KMS-11 (cell line): ENCODE data around the gene FOXD1.

Source experiments
- H2AFZ ChIP-seq: fragments of 200-600 bp; sonication (generic); 2 replicates; pipeline ENCODE4 v1.6.1; 2016; ENCODE audit warnings: antibody characterized with exemption, mixed run types, low read depth
- H3K27ac ChIP-seq: fragments of 200-600 bp; sonication (generic); 2 replicates; pipeline ENCODE4 v1.6.1; 2016; ENCODE audit warnings: mild to moderate bottlenecking, mixed run types
- H3K27me3 ChIP-seq: fragments of 200-600 bp; sonication (generic); 2 replicates; pipeline ENCODE4 v1.6.1; 2017; ENCODE audit warnings: mild to moderate bottlenecking, low read depth, mixed run types, moderate library complexity; ENCODE audit not compliant: insufficient read depth
- H3K36me3 ChIP-seq: fragments of 200-600 bp; sonication (generic); 2 replicates; pipeline ENCODE4 v1.6.1; 2017; ENCODE audit warnings: mild to moderate bottlenecking, mixed run types; ENCODE audit not compliant: insufficient read depth
- H3K4me1 ChIP-seq: fragments of 200-600 bp; sonication (generic); 2 replicates; pipeline ENCODE4 v1.6.1; 2016; ENCODE audit warnings: mild to moderate bottlenecking, low read depth, mixed run types; ENCODE audit not compliant: poor library complexity, severe bottlenecking
- H3K4me2 ChIP-seq: fragments of 200-600 bp; sonication (generic); 2 replicates; pipeline ENCODE4 v1.7.0; 2016; ENCODE audit warnings: mild to moderate bottlenecking, mixed run types
- H3K4me3 ChIP-seq: fragments of 200-600 bp; sonication (generic); IDR thresholded peaks from 2 replicates; pipeline ENCODE4 v1.6.1; 2017; ENCODE audit warnings: low read depth, low read length, mixed read lengths; ENCODE audit not compliant: insufficient read depth
- H3K79me2 ChIP-seq: fragments of 200-600 bp; sonication (generic); 2 replicates; pipeline ENCODE4 v1.6.1; 2016; ENCODE audit warnings: low read depth, mixed run types; ENCODE audit not compliant: insufficient read depth
- H3K9ac ChIP-seq: fragments of 200-600 bp; sonication (generic); 2 replicates; pipeline ENCODE4 v1.6.1; 2016; ENCODE audit warnings: mild to moderate bottlenecking, mixed run types
- H4K20me1 ChIP-seq: fragments of 200-600 bp; sonication (generic); 2 replicates; pipeline ENCODE4 v1.6.1; 2016; ENCODE audit warnings: mild to moderate bottlenecking, mixed run types; ENCODE audit not compliant: insufficient read depth
- TF ChIP-seq, protein P1 (sequence below): fragments of 200-600 bp; sonication (generic); conservative IDR thresholded peaks from 2 replicates; pipeline ENCODE4 v1.6.1; 2017; ENCODE audit warnings: low read depth, mild to moderate bottlenecking, antibody characterized with exemption, low read length, moderate library complexity, mixed read lengths

The FOXD1 gene

DNA sequence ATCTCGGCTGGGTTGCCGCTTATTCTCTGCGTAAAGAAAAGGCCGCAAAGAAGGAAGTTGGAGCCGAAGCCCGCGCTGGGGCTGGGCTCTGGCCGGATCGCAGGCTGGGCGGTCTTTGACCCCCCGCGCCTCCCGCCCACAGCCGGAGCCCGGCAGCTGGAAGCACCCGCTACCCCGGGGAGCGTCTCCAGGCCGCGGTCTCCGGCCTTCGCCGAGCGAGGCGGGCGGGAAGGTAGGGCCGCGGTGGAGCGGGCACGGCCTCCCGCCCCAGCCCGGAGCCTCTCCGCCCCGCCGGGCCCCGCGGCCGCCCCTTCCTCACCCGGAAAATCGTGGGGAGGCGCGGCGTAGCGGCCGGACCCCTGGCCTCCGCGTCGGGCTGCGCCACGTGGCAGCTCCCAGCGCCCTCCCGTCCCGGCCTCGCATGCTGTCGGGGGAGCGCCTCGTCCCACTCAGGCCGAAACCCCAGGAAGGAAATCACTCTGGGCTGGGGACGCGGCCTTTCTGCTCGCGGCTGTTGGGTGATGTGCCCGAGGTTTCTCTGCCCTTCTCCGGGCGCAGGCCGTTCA, 12.0 kb downstream of the FOXD1 start:
- H2AFZ ChIP-seq: no peak overlapping the region
- no peaks in the 10 kb centered on the region for H3K36me3 ChIP-seq
- no peak overlapping the region for H3K4me2 ChIP-seq
- no peaks in the 10 kb centered on the region for H3K4me1 ChIP-seq
- TF ChIP-seq, protein P1, sequence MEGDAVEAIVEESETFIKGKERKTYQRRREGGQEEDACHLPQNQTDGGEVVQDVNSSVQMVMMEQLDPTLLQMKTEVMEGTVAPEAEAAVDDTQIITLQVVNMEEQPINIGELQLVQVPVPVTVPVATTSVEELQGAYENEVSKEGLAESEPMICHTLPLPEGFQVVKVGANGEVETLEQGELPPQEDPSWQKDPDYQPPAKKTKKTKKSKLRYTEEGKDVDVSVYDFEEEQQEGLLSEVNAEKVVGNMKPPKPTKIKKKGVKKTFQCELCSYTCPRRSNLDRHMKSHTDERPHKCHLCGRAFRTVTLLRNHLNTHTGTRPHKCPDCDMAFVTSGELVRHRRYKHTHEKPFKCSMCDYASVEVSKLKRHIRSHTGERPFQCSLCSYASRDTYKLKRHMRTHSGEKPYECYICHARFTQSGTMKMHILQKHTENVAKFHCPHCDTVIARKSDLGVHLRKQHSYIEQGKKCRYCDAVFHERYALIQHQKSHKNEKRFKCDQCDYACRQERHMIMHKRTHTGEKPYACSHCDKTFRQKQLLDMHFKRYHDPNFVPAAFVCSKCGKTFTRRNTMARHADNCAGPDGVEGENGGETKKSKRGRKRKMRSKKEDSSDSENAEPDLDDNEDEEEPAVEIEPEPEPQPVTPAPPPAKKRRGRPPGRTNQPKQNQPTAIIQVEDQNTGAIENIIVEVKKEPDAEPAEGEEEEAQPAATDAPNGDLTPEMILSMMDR: no peak
- no peak overlapping the region for H3K27ac ChIP-seq
- H3K9ac ChIP-seq: no peak overlapping the region
- no peak overlapping the region for H3K4me3 ChIP-seq
- H4K20me1 ChIP-seq: no peaks in the 10 kb centered on the region
- H3K79me2 ChIP-seq: no peaks in the 10 kb centered on the region
- H3K27me3 ChIP-seq: no peaks in the 10 kb centered on the region

DNA sequence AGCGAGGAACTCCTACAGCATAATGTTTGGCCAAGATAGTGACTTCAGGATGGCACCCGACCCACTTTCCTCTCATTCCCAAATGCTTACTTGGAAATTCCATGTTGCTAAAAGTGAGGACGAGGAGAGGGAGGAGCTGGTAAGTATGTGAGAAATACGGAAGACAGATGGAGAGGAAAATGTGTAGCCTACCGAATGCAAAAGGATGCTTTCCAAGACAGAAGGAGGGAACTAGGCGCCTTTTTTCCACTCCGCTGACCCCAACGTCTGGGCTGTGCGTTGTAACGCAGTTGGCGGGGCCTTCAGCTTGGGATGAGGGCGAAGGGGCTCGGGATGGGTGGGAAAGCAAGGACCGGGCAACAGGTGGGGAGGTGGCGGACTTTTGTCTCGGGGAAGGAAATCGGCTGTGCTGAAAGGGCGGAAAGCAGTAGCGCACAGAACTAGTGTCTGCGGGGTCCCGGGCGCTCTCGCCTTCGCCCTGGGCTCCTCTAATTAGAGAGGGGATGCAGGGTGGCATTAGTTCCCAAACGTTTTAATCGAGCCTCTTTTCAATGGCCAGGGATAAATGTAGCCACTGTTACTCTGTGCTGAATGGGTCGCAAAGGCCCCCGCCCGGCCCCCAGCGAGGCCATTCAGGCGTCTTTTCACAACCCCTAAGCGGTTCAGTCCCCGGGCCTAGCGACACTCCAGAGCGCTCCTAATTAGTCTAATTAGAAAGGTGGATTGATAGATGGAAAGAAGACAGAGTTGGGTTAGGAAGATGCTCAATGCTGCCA, 12.6 kb downstream of the FOXD1 start:
- no peaks in the 10 kb centered on the region for H3K4me1 ChIP-seq
- no peaks in the 10 kb centered on the region for H3K36me3 ChIP-seq
- no peaks in the 10 kb centered on the region for H4K20me1 ChIP-seq
- H3K4me2 ChIP-seq: no peak overlapping the region
- no peaks in the 10 kb centered on the region for H3K79me2 ChIP-seq
- H3K27ac ChIP-seq: no peak overlapping the region
- H3K4me3 ChIP-seq: no peak overlapping the region
- TF ChIP-seq, protein P1: no peak
- no peak overlapping the region for H3K9ac ChIP-seq
- no peak overlapping the region for H2AFZ ChIP-seq
- H3K27me3 ChIP-seq: no peaks in the 10 kb centered on the region

DNA sequence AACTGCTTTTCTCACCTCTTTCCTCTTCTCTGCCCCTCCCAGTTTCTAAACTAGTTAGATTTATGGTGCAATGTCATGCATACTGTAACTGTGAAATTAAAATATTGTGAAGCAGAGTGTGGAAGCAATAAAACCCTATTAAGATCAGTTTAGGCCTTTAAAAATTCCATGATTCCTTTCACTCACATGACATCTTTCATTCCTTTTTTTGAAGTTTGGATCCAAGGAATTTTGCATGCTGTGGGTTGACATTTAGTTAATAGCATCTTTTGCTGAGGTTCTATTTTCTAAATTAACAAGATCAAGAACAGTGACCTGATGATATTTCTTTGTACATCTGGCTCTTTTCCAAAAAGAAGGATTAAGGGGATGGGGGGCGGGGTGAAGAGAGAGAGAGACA, 13.7 kb downstream of the FOXD1 start:
- Histone ChIP-seq H2AFZ (no peak overlapping the region), H3K79me2 (no peaks in the 10 kb centered on the region), H4K20me1 (no peaks in the 10 kb centered on the region), H3K4me2 (no peak overlapping the region), H3K27ac (no peak overlapping the region), H3K9ac (no peak overlapping the region), H3K27me3 (no peaks in the 10 kb centered on the region), H3K4me1 (no peaks in the 10 kb centered on the region), H3K36me3 (no peaks in the 10 kb centered on the region), H3K4me3 (no peak overlapping the region)
- TF ChIP-seq, protein P1: no peak

DNA sequence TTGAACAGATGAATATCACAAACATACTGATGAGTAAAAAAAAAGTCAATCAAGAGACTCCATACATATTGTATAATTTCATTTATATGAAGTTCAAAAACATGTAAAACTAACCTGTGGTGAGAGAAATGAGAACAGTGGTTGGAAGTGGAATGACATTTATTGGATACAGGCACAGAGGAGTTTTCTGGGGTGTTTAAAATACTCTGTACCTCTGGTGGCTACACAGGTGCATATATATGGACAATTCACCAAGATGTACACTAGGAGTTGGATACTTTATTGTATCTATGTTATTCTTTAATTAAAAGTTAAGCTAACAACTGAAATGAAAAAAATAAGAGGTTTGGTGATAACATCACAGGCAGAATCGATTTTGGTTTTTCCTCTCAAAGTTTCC, 14.1 kb downstream of the FOXD1 start:
- no peaks in the 10 kb centered on the region for H4K20me1 ChIP-seq
- no peak overlapping the region for H2AFZ ChIP-seq
- H3K36me3 ChIP-seq: no peaks in the 10 kb centered on the region
- H3K4me3 ChIP-seq: no peak overlapping the region
- no peak overlapping the region for H3K9ac ChIP-seq
- H3K4me1 ChIP-seq: no peaks in the 10 kb centered on the region
- H3K4me2 ChIP-seq: no peak overlapping the region
- H3K79me2 ChIP-seq: no peaks in the 10 kb centered on the region
- H3K27ac ChIP-seq: no peak overlapping the region
- TF ChIP-seq, protein P1: no peak
- no peaks in the 10 kb centered on the region for H3K27me3 ChIP-seq
